ENCODE measurements around the gene CDC14B.

GRCh38 chr9:96494215-96494800, 125.3 kb downstream of the CDC14B start:
- no peak for TF ChIP-seq POLR2AphosphoS5 (IDR thresholded peaks at IDR 0.05)
- TF ChIP-seq CTCF (IDR thresholded peaks at IDR 0.05), result no peak

All from upper lobe of left lung (tissue), 4 donors.